ENCODE data around the gene PLTP.

DNA sequence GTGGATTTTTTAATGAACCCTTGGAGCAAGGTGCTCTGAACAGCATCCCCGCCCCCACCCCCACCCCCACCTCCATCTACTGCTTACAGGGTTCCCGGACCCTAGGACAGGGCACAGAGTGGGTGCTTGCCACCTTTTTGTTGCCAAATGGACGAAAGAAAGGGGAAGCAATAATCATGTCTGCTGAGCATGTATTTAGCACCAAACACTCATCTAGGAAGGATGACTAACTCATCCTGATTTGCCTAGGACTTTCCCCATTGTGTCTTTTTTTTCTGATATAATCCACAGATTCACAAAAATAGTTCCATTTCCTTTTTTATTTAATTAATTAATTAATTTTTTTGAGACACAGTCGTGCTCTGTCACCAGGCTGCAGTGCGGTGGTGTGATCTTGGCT is 1.2 kb upstream of the PLTP start:
- TF ChIP-seq CTCF (conservative IDR thresholded peaks at IDR 0.05) (no peak), ZFX (IDR thresholded peaks at IDR 0.05) (no peak)

All from C4-2B (cell line).